GM12873 (cell line): ENCODE results near the gene EIF2AK3.

ENCODE experiments used
- TF ChIP-seq, protein P1 (sequence below): IDR thresholded peaks from 2 replicates; pipeline ENCODE4 v1.5.1; 2012; ENCODE audit warnings: low read depth, mild to moderate bottlenecking, moderate library complexity, low read length, control low read depth; ENCODE audit not compliant: insufficient read depth; ENCODE audit errors: missing control alignments

EIF2AK3 gene

DNA sequence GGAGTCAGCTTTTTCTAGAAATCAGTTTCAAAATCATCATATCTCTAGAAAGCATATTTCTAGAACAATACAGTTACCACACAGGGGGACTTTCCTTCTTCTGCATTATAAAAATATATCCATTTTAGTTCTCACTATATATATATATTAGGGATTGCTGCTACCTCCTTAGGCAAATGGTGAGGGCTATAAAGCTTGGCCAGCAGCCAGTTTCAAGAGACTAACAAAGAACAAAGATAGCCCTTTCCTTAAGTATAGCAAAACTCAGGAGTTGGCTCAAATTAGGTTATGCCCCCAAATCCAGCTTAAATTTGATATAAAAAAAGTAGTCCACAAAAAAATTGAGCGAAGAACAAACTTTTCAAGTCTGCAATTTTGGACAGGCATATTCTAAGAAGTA is 70.0 kb downstream of the EIF2AK3 start:
- TF ChIP-seq, protein P1, sequence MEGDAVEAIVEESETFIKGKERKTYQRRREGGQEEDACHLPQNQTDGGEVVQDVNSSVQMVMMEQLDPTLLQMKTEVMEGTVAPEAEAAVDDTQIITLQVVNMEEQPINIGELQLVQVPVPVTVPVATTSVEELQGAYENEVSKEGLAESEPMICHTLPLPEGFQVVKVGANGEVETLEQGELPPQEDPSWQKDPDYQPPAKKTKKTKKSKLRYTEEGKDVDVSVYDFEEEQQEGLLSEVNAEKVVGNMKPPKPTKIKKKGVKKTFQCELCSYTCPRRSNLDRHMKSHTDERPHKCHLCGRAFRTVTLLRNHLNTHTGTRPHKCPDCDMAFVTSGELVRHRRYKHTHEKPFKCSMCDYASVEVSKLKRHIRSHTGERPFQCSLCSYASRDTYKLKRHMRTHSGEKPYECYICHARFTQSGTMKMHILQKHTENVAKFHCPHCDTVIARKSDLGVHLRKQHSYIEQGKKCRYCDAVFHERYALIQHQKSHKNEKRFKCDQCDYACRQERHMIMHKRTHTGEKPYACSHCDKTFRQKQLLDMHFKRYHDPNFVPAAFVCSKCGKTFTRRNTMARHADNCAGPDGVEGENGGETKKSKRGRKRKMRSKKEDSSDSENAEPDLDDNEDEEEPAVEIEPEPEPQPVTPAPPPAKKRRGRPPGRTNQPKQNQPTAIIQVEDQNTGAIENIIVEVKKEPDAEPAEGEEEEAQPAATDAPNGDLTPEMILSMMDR = no peak

DNA sequence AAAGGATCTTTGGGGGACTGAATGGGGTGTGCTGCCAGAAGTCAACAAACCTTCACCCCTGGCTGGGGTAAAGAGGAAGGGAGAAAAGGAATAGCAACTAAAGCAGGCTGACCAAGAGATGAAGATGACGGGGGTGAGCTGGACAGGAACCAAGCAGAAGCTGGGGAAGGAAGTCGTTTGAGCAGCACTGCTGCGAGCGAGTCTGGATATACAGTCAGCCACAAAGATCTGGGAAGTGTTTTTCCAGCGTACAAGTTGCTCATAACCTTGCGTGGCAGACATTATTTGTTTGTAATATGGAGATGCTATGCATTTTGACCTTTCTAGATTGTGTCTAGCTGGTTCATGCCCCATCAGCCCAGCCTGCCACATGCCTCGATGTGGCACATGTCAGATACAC is 71.2 kb downstream of the EIF2AK3 start:
- TF ChIP-seq, protein P1 = no peak

DNA sequence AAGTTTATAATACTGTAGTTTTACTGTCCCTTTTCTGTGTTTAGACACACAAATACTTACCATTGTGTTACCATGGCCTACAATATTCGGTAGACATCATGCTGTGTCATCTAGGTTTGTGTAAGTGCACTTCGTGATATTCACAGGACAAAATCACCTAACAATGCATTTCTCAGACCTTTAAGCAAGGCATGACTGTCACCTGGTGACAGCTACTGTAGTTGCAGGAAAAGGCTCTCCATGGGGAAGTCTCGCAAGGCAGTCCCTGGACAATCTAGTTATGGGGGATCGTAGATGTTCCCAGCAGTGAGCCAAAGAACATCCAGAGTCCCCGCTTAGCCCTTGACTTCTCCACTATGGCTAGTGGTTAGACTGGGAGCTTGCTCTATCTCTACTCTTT is 73.1 kb downstream of the EIF2AK3 start:
- TF ChIP-seq, protein P1 = peak; percentile 30

DNA sequence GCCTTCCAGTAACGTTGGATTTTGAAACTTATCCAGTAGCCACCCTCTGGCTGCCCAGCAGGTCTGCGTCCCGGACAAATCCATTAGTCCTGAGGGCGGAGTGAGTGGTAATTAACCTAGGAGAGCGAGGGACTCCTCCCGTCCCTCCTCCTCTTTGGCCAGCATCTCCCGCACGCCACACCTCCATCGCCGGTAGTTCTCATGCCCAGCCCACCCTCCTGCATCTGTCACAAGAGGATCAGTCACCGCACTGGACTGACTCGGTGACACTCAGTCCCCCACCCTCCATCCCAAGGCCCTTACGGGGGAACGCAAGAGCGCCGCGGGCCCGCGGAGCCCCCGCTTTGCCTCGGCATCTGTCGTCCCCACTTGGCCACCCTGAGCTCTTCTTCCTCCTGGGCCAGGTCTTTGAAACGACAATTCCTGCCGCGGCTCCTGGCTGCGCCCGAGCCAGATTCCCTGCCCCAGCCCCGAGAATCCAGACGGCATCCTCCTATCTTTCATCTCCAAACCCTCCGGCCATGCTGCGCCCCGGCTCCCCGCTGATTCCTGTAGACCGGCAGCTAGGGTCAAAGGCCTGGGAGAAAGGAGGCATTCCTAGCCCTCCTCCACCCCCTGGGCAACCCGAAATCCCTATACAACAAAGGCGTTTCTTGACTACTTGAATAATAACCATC is 77.5 kb downstream of the EIF2AK3 start:
- TF ChIP-seq, protein P1 = no peak

DNA sequence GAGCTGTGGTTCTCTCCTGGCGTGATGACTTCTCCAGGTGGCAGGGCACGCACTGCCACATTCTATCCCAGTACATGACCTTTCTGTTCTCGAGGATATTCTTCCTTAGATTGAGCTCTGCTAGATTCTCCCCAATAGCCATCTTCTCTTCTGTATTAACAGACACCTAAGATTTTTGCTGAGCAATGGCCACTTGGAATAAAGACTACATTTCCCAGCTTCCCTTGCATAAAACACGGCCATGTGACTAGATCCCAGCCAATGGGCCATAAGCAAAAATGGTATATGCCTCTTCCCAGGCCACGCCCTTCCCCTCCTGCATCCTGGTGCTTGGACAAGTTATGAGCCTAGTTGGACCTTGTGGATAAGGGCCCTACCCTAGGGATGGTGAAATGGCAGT is 82.1 kb downstream of the EIF2AK3 start:
- TF ChIP-seq, protein P1 = no peak

DNA sequence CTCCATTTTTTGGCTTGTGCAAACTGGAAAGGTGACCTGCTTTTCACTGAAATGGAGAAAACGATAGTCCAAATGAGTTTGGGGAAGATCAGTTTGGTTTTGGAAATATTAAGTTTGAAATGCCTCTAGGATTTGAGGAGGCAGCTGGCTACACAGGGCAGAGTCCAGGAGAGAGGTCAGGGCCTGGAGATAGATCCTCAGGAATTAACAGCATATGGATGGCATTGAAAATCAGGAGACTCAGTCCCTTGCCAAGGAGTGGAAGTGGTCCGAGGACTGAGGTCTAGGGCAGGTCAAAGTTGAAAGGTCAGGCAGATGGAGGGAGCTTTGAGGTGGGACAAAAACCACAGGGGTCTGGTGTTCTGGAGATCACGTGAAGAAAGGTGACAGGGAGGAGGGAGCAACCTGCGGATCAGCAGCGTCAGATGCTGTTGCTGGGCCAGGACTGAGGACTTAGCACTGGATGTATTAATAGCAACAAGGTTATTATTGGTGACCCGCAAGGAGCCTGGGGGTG is 83.7 kb downstream of the EIF2AK3 start:
- TF ChIP-seq, protein P1 = no peak

DNA sequence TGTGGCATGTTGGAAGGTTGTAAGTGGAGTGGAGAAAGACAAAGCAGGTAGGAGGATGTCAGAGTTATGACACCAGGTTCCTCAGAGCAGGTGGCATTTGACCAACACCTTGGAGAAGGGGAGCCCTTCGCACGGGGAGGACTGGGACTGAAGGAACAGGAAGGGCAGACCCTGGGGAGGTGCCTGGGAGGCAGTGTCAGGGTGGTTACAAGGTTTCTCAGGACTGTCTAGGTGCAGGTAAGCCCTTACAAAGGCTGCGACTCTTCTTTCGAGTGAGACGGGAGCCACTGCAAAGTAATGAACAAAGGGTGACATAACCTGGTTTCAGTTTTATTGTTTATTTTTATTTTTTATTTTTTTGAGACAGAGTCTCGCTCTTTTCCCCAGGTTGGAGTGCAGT is 84.6 kb downstream of the EIF2AK3 start:
- TF ChIP-seq, protein P1 = no peak
